LHCN-M2 (cell line): ENCODE measurements around the gene NDUFB2. TPM values are rescaled to one million over a fixed set of nuclear protein-coding genes. Genes with fewer than 3 reads are reported as not detected.
"Not testable (repeated sequence)": the region's sequence is repeated elsewhere in the genome, so short reads cannot be mapped to it uniquely, and the experiment has no call there.

Experiments
- DNase-seq: peaks from one replicate; pipeline ENCODE4 v3.0.0-alpha.2; 2012; ENCODE audit warnings: low read depth
- total RNA-seq: library from RNA; depleted of rRNA; stranded (reverse); fragments of >200 nt; gene quantifications from 2 replicates; pipeline ENCODE4 v1.2.3, GENCODE V29; 2014

Gene NDUFB2
- total RNA-seq, 1 experiment from 2014 or later: 488 TPM

DNA sequence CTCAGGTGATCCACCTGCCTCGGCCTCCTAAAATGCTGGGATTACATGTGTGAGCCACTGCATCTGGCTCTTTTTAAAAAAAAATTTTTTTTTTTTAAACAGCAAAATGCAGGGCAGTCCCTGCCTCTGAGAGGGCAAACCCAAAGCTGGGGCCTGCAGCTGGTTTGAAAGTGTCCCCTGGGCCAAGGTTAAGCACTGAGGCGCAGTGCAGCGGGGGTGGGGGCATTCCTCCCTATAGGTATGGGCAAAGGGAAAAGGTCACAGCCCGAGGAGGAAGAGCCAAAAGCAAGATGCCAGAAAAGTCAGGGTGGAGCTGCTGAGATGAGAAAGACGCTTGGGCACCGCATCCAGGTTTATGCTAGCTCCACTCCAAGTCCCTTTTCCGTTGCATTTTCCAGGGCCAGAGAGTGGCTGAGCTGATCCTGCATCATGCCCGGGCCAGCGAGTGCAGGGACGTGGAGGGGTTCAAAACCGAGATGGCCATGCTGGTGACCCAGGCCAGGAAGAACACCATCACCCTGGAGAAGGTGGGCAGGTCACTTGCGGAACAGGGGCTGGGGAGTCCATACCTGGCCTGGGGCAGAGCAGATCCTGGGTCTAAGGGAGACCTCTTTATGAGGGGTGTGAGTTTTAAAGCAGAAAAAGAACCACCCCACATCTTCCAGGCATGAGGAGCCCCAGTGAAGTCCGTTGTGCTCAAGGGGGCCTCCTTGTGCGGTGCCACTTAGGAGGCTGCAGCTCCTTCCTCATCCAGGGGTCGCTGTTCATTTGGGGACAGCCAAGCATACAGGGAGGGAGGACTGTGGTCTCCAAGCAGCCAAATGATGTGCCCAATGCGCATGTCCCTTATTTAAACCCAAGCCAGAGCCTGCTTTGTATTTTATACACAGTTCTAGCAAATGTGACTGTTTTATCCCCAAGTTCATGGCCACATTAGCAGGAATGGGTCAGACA is 7.0 kb upstream of the NDUFB2 start:
- DNase-seq: no peak

DNA sequence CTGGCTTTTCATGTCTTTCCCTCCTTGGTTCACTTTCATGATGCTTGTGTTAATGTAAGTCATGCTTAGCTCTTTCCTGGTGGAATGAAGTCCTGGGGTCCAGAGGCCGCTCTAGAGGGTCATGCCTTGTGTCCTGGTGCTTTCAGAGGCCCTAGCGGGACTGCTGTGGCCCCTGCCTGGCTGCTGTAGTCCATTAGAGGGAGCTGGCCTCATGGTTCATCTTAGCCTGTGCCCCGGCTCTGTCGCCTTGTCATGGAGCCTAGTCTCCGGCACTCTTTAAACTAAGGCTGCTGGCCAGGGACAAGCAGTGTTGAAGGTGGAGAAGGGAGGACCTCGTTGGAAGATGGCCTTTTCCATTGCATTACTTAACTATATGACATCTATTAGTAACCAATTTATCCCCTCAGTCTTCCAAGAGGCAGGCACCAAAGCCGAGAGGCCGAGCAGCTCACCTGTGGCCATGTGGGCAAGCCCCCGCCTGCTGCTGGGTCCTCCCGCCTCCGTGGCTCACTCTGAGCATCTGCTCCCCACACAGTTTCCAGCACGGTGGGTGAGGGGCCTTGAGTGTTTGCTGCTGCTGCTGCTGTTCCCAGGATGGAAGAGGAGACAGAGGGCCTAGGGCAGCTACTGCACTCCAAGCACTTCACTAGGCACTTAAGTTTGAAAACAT is 5.0 kb upstream of the NDUFB2 start:
- no peak for DNase-seq

DNA sequence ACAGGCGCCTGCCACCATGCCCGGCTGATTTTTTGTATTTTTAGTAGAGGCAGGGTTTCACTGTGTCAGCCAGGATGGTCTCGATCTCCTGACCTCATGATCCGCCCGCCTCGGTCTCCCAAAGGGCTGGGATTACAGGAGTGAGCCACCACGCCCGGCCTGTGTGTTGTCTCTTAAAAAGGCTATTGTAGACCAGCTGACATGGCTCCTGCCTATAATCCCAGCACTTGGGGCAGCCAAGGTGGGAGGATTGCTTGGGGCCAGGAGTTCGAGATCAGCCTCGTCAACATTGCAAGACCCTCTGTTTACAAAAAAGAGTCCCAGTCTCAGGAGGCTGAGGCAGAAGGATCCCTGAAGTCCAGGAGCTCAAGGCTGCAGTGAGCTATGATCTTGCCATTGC is 2.7 kb upstream of the NDUFB2 start:
- not testable (repeated sequence) for DNase-seq

DNA sequence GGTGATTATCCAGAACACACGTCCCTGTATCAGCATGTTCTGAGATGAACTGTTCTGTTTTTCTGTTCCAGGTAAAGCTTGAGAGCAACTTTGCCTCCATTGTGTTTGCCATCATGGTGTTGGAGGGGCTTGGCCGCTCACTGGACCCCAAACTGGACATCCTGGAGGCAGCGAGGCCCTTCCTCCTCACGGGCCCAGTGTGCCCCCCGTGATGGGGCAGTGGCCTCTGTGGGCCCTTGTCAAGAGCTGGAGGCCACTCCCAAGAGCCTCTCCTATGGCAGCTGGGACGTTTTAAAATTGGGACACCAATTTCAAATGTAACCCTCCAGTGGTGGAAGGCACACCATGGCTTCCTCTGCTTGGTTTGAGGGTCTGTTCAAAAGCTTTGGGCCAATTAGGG is 1.9 kb upstream of the NDUFB2 start:
- DNase-seq: no peak

DNA sequence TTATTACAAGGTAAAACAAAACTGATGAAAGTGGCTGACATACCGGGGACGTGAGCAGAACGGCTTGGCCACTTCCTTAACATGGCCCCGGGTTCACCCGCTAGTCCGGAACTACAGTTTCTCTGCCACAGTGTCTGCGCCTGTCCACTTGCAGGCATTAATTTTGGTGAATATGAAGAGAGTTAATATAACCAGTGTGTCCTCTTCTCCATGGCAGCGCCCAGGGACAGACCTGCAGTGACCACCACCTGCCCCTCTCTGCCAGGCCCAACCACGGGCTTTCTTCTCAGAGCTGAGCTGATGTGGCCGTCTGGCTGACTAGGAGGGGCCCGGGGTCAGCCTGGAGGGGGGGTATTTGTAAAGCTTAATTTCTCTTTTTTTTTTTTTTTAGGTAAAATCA is 1.1 kb upstream of the NDUFB2 start:
- DNase-seq: no peak

DNA sequence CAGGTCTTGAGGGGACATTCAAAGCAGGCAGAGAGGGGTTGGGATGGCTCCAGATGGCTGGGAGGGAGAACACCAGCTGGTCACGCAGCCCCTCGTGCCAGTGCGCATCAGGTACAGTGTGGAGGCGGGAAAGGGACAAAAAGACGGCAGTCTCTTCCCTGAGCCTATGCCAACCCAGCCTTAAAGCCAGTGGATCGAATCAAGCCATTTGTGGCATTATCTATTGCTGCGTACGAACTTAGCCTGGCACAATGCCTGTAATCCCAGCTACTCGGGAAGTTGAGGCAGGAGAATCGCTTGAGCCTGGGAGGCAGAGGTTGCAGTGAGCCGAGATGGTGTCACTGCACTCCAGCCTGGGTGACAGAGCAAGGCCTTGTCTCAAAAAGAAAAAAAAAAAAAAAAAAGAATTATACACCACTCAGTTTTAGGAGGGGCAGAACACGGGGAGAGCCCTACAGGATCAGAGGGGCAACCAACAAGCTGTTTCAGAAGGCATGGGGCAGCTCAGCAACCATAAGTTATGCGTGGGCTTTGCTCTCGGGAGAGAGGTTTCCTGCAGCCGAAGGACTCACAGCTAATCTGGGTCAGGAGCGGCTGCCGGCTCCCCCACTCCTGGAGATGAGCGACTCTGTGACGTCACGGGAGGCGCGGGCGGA is 356 bp upstream of the NDUFB2 start:
- DNase-seq: peak; percentile 93

DNA sequence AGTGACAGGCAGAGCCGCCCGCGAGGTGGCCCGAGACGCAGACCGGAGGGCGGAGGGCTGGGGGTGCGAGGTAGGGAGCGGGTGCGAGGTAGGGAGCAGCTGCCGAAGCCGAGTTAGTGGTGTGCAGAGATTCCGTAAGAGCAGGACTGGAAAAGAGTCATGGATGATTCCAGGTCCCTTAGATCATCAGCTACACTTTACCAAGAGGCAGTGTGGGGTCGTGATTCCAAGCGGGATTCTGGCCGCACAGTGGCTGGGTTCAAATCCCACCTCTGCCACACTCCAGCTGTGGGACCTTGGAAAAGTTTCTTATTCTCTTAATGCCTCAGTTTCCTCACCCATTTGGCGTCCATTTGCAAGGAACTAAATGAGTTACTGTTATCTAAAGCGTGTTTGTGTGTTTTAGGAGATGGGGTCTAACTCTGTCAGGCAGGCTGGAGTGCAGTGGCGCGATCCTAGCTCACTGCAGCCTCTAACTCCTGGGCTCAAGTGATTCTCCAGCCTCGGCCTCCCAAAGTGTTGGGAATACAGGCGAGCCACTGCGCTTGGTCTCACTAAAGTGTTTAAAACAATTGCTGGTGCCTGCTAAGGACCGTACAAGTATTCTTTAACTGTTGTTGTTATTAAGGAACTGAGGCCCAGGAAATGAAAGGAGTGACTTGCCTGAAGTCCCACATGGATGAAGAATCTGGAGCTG is 1.1 kb downstream of the NDUFB2 start:
- DNase-seq: no peak

DNA sequence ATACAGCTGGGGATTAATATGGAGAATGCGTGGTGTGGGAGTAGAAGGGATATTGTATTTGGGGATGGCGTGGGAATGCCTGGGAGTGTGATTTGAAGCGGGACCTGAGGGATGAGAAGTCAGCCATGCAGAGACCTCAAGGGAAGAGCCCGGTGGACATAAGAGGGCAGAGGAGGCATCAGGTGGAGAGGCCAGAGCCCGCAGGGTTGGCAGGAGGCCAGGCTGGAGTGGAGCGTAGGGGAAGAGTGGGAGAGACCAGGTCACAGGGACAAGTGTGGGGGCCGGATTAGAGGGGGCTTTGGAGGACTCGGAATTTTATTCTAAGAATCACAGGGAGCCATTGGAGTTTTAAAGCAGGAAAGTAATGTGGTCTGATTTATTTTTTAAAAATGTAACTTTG is 2.0 kb downstream of the NDUFB2 start:
- DNase-seq: no peak

DNA sequence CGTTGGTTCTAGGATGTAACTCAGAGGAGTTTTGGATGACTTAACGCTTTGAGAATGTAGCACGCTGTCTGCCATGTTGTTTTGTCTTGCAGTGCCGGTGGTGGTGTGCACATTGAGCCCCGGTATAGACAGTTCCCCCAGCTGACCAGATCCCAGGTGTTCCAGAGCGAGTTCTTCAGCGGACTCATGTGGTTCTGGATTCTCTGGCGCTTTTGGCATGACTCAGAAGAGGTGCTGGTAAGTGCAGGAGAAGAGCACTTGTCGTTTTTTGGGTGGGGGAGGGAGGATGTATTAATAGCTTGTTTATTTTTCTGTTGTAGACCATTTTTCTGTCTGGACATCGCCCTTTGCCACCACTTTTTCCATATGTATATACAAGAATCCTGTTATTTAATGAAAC is 6.3 kb downstream of the NDUFB2 start:
- no peak for DNase-seq

DNA sequence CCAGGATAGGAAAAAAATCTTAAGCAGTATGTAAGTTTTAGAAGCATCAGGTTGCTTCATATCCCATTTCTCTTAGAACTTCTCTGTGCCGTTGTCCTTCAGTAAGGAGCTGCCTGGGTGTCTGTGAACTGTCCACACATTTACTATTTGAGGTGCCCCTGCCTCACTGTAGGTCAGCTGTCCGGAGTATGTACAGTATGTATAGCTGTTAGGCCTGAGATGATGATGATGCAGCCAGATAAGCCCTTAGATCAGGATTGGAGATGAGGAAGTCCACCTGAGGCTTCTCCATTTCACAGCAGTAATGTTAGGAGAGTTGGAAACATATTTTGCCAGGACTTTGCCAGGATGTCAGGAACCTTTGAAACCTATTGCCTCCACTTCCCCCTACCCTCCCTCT is 7.7 kb downstream of the NDUFB2 start:
- no peak for DNase-seq

DNA sequence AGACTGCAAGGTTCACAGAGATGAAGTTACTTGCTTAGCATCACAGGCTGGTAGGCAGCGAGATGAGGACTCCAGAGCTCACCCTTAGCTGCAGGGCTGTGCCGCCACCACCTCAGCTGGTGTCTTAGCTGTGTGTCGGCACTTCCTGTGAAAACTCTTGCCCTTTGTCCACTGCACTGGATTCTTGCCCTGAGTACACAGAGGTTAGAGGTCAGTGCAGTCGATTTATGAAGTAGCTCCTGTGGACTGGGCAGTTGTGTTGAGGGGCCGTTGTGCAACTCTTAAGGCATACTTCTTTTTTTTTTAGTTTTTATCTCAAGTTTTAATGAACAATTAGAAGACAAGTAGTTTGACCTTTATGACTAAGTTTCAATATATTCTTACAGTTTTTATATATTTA is 10.6 kb downstream of the NDUFB2 start:
- no peak for DNase-seq

DNA sequence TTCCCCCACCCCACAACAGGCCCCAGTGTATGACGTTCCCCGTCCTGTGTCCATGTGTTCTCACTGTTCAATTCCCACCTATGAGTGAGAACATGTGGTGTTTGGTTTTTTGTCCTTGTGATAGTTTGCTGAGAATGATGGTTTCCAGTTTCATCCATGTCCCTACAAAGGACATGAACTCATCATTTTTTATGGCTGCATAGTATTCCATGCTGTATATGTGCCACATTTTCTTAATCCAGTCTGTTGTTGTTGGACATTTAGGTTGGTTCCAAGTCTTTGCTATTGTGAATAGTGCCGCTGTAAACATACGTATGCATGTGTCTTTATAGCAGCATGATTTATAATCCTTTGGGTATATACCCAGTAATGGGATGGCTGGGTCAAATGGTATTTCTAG is 12.3 kb downstream of the NDUFB2 start:
- DNase-seq: not testable (repeated sequence)

DNA sequence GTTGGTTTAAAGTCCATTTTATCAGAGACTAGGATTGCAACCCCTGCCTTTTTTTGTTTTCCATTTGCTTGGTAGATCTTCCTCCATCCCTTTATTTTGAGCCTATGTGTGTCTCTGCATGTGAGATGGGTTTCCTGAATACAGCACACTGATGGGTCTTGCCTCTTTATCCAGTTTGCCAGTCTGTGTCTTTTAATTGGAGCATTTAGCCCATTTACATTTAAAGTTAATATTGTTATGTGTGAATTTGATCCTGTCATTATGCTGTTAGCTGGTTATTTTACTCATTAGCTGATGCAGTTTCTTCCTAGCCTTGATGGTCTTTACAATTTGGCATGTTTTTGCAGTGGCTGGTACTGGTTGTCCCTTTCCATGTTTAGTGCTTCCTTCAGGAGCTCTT is 15.9 kb downstream of the NDUFB2 start:
- not testable (repeated sequence) for DNase-seq

DNA sequence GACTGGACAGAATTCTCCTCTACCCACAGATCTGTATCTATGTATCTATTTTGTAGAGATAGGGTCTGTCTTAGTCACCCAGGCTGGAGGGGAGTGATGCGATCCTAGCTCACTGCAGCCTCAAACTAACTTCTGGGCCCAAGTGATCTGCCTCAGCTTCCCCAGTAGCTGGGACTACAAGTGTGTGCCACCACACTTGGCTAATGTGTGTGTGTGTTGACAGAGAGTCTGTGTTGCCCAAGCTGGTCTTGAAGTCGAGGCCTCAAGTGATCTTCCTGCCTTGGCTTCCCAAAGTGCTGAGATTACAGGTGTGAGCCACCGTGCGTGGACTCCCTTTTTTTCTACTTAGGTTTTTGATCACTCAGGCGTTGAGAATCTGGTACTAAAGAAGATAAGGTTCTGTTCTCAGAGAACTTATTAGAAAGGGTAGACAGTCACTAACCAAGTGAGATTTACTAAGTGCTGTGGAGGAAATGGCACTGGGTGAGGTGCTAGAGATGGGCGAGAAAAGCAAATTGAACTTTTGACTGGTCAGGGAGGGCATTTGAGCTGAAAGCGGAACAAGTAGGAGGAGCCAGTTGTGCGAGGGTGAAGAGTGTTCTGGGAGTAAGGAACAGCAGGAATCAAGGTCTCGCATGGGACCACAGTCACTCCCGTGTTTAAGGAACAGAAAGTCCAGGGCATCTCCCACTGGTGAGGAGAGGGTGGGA is 18.0 kb downstream of the NDUFB2 start:
- DNase-seq: no peak

DNA sequence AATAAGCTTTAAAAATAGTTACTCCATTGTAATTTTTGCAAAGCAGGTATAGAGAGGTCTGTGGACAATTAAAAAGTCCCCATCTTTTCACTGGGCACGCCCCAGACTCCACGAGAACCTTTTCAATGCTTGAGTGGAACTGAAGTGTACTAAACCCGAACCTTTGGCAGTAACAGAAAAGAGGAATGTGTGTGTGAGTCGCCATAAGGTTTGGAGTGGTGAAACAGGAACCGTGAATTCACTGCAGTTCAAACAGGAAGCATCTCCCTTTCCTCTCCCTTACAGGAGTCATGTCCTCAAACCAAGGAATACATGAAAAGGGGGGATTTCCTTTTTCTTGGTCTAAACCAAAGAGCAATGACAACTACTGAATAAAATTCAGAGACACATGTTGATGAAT is 23.2 kb downstream of the NDUFB2 start:
- DNase-seq: peak; percentile 5

DNA sequence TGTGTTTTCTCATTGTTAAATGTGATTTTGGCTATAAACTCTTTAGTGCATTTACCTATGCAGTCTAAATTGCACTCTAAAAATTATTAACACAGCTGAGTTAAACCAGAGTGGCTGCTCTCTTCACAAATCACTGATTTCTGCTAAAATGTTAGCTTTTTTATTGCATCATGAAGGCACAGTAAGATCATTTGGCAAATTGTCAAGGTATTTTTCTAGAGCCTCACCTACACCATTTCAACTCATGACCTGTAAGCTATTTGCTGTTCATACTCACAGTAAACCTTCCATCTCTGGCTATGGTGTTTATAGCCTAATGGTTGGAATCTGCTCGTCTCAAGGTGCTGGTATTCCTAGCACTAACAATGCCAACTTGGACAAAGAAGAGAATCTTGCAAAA is 25.7 kb downstream of the NDUFB2 start:
- DNase-seq: no peak

DNA sequence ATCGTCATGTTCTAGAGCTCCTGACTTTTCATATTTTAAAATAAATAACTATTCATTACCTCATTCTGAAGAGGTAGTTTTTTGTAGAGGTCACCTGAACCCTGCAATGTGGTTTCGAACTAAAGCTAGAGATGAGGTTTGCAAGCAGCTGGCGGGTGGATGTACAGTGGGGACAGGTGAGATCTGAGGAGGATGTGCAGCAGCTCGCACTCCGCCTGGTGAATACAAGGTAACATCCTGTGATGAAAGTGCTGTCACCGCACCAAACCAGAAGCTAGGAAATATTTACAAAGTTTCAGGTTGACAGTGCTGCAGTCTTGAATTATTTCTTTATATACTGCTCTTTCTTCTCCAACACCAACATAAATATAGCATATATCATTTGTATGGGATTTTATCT is 26.5 kb downstream of the NDUFB2 start:
- no peak for DNase-seq

DNA sequence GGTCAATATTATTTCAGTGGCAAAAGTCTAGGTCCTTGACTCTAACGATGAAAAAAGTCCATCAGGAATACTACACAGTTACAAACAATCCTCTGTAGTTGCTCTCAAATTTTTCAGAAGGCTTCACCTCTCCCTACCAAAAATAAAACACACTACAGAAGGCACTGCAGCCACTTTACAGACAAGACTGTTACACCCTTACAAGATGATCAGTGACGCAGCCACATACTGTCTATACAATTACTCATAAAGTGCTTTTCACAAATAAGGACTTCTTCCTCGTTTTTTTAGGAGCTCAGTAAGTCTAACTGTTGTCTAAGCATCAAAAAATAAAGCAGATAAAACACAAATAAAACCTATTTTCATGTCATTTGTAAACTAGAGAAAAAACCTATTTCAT is 27.1 kb downstream of the NDUFB2 start:
- DNase-seq: no peak

DNA sequence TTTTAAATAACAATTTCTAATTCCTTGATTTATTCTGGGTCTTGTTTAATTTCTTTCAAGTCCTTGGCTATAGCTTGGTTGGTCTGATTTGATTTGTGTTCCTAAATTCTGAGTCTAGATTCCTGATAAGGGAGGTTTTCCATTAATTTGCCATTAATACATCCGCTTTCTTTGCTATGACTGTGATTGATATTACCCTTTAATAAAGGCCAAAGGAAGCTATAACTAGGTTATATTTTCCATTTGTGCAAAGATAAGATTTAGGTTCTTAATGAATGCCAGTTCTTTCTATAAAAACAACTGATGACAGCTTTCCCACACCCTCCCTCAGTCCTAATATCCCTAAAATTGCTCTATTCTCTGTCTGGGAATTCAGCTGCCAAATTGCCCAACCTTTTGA is 28.2 kb downstream of the NDUFB2 start:
- no peak for DNase-seq

DNA sequence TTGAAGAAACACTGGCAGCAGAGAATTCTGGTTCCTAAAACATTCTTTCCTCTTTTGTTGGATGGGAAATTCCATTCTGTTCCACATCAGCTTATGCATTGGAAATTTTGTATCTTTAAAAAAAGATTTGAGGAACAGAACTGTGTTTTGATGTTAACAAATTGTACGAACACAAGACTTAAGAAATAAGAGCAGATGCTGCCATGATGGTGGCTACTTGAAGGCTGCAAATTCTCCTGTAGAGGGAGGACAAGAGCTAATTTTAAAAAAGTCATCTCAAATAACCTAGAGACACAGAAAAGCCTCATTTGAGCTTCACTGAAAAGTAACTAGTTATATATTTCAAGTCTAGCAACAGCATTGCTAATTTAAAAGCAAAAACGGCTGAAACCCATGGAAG is 29.8 kb downstream of the NDUFB2 start:
- DNase-seq: peak; percentile 50

DNA sequence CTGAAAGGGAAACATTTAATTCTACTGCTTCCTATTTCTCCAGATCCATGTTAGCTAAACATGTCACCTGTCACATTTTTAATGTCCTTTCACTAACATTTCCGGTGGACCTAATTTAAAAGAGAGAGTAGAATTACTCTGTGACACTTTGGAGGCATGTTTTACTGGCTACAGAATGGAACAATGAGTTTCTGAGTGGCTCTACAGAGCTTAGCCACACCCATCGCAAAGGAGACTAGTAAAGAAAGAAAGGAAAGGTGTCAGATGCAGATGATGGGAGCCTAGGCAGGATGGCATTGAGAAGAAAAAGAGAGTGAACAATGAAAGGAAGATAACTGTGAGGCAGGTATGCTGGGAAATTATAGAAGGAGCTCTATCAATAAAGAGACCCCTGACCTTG is 35.9 kb downstream of the NDUFB2 start:
- no peak for DNase-seq
